Progenitor cell of endocrine pancreas (in vitro differentiated cells): Measurements from ENCODE around the gene HDAC7. TPM values are rescaled to one million over a fixed set of nuclear protein-coding genes. Genes with fewer than 3 reads are reported as not detected.

Source experiments
- DNase-seq: peaks from one replicate; pipeline ENCODE4 v3.0.0; 2021; ENCODE audit warnings: low spot score; ENCODE audit not compliant: unreplicated experiment
- H3K27ac Mint-ChIP-seq: 2 replicates; pipeline ENCODE4 v1.8.0; 2021; ENCODE audit warnings: mild to moderate bottlenecking, moderate library complexity, mixed read lengths
- H3K27me3 Mint-ChIP-seq: 2 replicates; pipeline ENCODE4 v1.8.0; 2021; ENCODE audit warnings: mixed read lengths
- H3K36me3 Mint-ChIP-seq: 2 replicates; pipeline ENCODE4 v1.8.0; 2022; ENCODE audit warnings: mixed read lengths; ENCODE audit not compliant: insufficient read depth
- H3K4me1 Mint-ChIP-seq: 2 replicates; pipeline ENCODE4 v1.8.0; 2021; ENCODE audit warnings: low read depth, mixed read lengths
- H3K4me3 Mint-ChIP-seq: 2 replicates; pipeline ENCODE4 v1.8.0; 2021; ENCODE audit warnings: low read depth, mild to moderate bottlenecking, moderate library complexity, mixed read lengths
- H3K9me3 Mint-ChIP-seq: 2 replicates; pipeline ENCODE4 v1.8.0; 2021; ENCODE audit warnings: low read depth, mixed read lengths
- total RNA-seq: library from RNA; stranded (reverse); gene quantifications from 2 replicates; pipeline ENCODE4 v1.2.1, GENCODE V29; 2021
- TF ChIP-seq, protein P1 (sequence below): fragments of 200-600 bp; sonication (generic); IDR thresholded peaks from one replicate; pipeline ENCODE4 v1.5.0; 2021; ENCODE audit warnings: antibody characterized with exemption, mild to moderate bottlenecking; ENCODE audit not compliant: unreplicated experiment

Gene HDAC7
- total RNA-seq, 1 donor from 2014 or later: 80.0 TPM

- DNase-seq: no peak
- H3K9me3 Mint-ChIP-seq: no peaks in the 10 kb centered on the region
- H3K4me3 Mint-ChIP-seq: no peak overlapping the region
- TF ChIP-seq, protein P1, sequence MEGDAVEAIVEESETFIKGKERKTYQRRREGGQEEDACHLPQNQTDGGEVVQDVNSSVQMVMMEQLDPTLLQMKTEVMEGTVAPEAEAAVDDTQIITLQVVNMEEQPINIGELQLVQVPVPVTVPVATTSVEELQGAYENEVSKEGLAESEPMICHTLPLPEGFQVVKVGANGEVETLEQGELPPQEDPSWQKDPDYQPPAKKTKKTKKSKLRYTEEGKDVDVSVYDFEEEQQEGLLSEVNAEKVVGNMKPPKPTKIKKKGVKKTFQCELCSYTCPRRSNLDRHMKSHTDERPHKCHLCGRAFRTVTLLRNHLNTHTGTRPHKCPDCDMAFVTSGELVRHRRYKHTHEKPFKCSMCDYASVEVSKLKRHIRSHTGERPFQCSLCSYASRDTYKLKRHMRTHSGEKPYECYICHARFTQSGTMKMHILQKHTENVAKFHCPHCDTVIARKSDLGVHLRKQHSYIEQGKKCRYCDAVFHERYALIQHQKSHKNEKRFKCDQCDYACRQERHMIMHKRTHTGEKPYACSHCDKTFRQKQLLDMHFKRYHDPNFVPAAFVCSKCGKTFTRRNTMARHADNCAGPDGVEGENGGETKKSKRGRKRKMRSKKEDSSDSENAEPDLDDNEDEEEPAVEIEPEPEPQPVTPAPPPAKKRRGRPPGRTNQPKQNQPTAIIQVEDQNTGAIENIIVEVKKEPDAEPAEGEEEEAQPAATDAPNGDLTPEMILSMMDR: no peak
- H3K36me3 Mint-ChIP-seq: no peaks in the 10 kb centered on the region
- H3K27me3 Mint-ChIP-seq: peaks cover 12% of the 10 kb centered on the region
- H3K27ac Mint-ChIP-seq: no peak overlapping the region
- peaks cover 7% of the 10 kb centered on the region for H3K4me1 Mint-ChIP-seq
These were observed 50.2 kb downstream of the HDAC7 start for GRCh38 chr12:47769234-47770085.

- Mint-ChIP-seq H3K36me3 (no peaks in the 10 kb centered on the region), H3K4me3 (no peak overlapping the region), H3K4me1 (peaks cover 4% of the 10 kb centered on the region), H3K27me3 (peaks cover 18% of the 10 kb centered on the region), H3K9me3 (no peaks in the 10 kb centered on the region), H3K27ac (no peak overlapping the region)
- no peak for DNase-seq
- TF ChIP-seq, protein P1: no peak
These were observed 51.3 kb downstream of the HDAC7 start for GRCh38 chr12:47768323-47768811.

DNA sequence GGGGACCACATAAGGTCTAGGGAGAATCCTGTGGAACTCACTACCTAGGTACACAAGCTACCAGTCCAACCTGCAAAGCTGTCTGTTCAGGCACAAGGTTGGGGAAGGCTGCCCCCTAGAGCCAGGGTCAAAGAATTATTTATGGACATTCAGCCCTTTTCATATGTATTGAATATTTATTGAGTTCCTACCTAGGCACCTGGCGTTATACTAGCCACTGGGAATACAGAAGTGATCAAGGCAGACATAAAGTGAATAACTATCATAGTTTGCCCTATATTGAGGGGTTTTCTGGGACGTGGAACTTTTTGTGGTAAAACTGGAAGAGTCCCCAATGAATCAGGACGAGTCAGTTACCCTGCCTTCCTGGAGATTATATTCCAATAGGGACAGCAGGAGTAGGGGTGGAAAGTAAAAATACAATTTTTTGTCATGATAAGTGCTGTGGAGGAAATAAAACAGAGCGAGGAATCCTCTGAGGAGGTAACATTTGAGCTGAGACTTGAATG lies 52.4 kb downstream of the HDAC7 start:
- peaks cover 19% of the 10 kb centered on the region for H3K27me3 Mint-ChIP-seq
- TF ChIP-seq, protein P1: peak; percentile 62
- no peaks in the 10 kb centered on the region for H3K4me1 Mint-ChIP-seq
- DNase-seq: no peak
- H3K27ac Mint-ChIP-seq: no peak overlapping the region
- H3K9me3 Mint-ChIP-seq: no peaks in the 10 kb centered on the region
- H3K36me3 Mint-ChIP-seq: no peaks in the 10 kb centered on the region
- H3K4me3 Mint-ChIP-seq: no peak overlapping the region

DNA sequence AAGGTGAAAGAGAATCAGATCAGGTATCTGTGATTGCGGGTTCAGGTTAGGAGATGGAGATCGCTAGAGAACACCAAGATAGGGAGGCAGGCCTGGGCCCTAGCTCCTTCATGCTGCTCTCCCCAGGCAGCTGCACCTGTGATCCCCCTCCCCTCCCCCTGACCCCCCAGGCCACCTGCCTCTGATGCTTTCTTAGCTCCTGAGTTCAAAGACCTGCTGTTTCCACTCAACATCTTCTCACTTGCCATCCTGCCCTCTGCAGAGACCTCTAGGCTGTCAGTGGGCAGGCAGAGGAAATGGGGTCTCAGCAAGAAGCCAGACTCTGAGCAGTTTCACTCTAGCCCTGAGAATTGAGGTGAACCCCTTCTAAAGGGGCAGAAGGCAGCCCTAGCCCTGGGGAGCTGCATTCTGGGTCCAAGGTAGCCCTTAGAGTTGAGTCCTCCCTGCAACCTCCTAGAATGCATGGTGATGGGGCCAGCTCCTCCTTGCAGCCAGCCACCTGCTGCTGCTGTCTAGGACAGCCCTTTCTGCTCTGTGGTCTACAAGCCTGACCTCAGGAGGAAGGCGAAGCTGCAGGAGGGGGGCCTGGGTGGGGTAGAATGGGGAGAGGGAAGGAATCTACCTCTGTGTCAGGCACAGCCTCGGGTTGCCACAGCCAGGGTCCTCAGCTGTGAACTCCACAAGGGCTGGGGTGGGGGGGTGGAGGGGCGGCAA lies 53.0 kb downstream of the HDAC7 start:
- DNase-seq: no peak

More for the DNA sequence above, 53.0 kb downstream of the HDAC7 start:
- TF ChIP-seq, protein P1: no peak
- Mint-ChIP-seq H3K27me3 (peaks cover 19% of the 10 kb centered on the region), H3K27ac (no peak overlapping the region), H3K36me3 (no peaks in the 10 kb centered on the region), H3K4me1 (no peaks in the 10 kb centered on the region), H3K4me3 (no peak overlapping the region), H3K9me3 (no peaks in the 10 kb centered on the region)
